HG03139 (cell line): ENCODE measurements around the gene OR2D3.
"Not testable (repeated sequence)": the region's sequence is repeated elsewhere in the genome, so short reads cannot be mapped to it uniquely, and the experiment has no call there.

Experiments used
- ATAC-seq: cut with Tn5 transposase; IDR thresholded peaks from one replicate; pipeline ENCODE4 v1.9.1; 2021; ENCODE audit not compliant: unreplicated experiment

Gene OR2D3

GRCh38 chr11:6927030-6927617, 6.3 kb downstream of the OR2D3 start:
- peak; percentile 69 for ATAC-seq

GRCh38 chr11:6928916-6929315, 8.1 kb downstream of the OR2D3 start:
- no peak for ATAC-seq

GRCh38 chr11:6931146-6931713, 10.4 kb downstream of the OR2D3 start:
- no peak for ATAC-seq

GRCh38 chr11:6932145-6932544, 11.3 kb downstream of the OR2D3 start:
- no peak for ATAC-seq

- no peak for ATAC-seq
Measured at GRCh38 chr11:6941970-6942369, 21.2 kb downstream of the OR2D3 start.

- no peak for ATAC-seq
Measured at GRCh38 chr11:6943131-6943530, 22.3 kb downstream of the OR2D3 start.

GRCh38 chr11:6954248-6954647, 33.4 kb downstream of the OR2D3 start:
- not testable (repeated sequence) for ATAC-seq

- no peak for ATAC-seq
Measured at GRCh38 chr11:6962141-6962540, 41.3 kb downstream of the OR2D3 start.

- ATAC-seq = no peak
Measured at GRCh38 chr11:6962673-6963072, 41.9 kb downstream of the OR2D3 start.

GRCh38 chr11:6968816-6969215, 48.0 kb downstream of the OR2D3 start:
- no peak for ATAC-seq

- not testable (repeated sequence) for ATAC-seq
Measured at GRCh38 chr11:6969854-6970253, 49.1 kb downstream of the OR2D3 start.
